ENCODE data around the gene ZNF778. TPM values are rescaled to one million over a fixed set of nuclear protein-coding genes. Genes with fewer than 3 reads are reported as not detected.
A peak's percentile ranks its signal among the peaks of the same experiment; 100 is the strongest.

Gene ZNF778
- total RNA-seq, 1 donor from 2014 or later: 11.4 TPM

- ChIA-PET POLR2A (no interaction called here), CTCF (no interaction called here)
- Mint-ChIP-seq H3K36me3 (ENCODE audit: low read depth) (no peaks in the 10 kb centered on the region), H3K27ac (no peak overlapping the region), H3K4me1 (peaks cover 3% of the 10 kb centered on the region), H3K27me3 (peaks cover 3% of the 10 kb centered on the region), H3K9me3 (no peaks in the 10 kb centered on the region), H3K4me3 (no peak overlapping the region)
- ATAC-seq (ENCODE audit: low read depth): no peak
- DNase-seq: no peak
- intact Hi-C loops (cut with micrococcal nuclease): no loop called here
- TF ChIP-seq, protein P1, sequence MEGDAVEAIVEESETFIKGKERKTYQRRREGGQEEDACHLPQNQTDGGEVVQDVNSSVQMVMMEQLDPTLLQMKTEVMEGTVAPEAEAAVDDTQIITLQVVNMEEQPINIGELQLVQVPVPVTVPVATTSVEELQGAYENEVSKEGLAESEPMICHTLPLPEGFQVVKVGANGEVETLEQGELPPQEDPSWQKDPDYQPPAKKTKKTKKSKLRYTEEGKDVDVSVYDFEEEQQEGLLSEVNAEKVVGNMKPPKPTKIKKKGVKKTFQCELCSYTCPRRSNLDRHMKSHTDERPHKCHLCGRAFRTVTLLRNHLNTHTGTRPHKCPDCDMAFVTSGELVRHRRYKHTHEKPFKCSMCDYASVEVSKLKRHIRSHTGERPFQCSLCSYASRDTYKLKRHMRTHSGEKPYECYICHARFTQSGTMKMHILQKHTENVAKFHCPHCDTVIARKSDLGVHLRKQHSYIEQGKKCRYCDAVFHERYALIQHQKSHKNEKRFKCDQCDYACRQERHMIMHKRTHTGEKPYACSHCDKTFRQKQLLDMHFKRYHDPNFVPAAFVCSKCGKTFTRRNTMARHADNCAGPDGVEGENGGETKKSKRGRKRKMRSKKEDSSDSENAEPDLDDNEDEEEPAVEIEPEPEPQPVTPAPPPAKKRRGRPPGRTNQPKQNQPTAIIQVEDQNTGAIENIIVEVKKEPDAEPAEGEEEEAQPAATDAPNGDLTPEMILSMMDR (IDR thresholded peaks at IDR 0.05): no peak
Observed at GRCh38 chr16:89194340-89195311, 22.9 kb upstream of the ZNF778 start.

DNA sequence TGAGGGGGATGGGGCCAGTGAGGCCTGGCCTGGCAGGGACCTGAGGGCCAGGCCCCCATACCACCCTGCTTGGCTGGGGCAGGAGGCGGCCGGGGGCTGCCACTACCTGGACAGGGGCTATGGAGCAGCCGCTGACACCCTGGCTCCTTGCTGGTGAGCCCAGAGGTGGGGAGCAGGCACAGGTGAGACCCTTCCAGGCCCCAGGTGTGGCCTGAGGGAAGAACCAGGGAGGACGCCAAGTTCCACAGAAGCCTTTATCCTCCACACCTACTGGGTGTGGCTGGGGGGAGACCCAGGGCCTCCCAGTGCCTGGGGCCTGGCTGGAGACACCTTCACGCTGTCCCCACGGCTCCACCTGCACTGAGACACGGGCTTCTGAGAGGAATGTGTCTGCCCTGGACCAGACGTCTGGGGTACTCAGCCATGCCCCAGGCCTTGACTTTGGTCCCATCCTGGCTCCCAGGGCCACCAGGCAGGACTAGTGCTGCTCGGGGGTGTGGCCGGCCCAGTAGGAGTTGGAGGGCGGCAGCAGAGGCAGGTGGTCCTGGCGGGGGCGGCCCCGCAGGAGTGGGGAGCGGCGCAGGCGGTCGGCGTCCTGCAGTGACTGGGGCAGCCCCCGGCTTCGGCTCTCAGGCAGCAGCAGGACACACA is 21.9 kb upstream of the ZNF778 start:
- intact Hi-C loops (cut with micrococcal nuclease): no loop called here
- Mint-ChIP-seq H3K4me3 (no peak overlapping the region), H3K27me3 (peaks cover 10% of the 10 kb centered on the region), H3K4me1 (peaks cover 8% of the 10 kb centered on the region), H3K27ac (no peak overlapping the region), H3K36me3 (ENCODE audit: low read depth) (no peaks in the 10 kb centered on the region), H3K9me3 (no peaks in the 10 kb centered on the region)
- TF ChIP-seq, protein P1 (IDR thresholded peaks at IDR 0.05): no peak
- ATAC-seq (ENCODE audit: low read depth): no peak
- ChIA-PET CTCF (no interaction called here), POLR2A (no interaction called here)
- DNase-seq: peak; percentile 14

DNA sequence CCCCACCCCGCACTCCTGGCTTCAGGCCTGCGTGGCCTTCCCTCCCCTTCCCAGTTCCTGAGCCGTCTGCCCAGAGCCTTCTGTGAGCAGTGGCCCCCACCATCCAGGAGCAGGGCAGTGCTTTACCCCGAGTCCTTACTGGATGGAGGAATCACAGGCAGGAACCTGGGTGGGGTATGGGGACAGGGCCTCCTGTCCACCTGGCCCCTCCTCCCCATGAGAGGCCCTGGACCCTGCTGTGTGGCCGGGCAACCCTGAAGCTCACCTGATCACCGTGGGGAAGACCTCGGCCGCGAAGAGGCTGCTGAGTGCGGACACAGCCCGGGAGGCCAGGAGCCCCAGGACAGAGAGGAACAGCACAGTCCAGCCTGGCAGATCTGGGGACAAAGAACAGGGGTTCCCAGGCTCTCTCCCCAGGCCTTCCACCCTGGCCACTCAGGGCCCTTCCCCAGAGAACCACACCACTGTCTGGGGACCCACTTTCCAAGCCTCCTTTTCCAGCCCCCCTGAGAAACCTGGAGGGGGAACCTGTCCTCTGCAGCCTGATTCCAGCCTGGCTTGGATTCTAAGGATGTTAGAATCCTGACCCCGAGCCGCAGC is 20.4 kb upstream of the ZNF778 start:
- ChIA-PET CTCF (no interaction called here), POLR2A (interaction anchor here (0.6 to 1.0 kb wide), 2 partner anchors 21 to 417 kb away, joined by 4 read pairs; partner anchors contain the start of gene ZNF778)
- Mint-ChIP-seq H3K4me3 (no peak overlapping the region), H3K27me3 (peaks cover 12% of the 10 kb centered on the region), H3K36me3 (ENCODE audit: low read depth) (no peaks in the 10 kb centered on the region), H3K27ac (no peak overlapping the region), H3K9me3 (no peaks in the 10 kb centered on the region), H3K4me1 (peaks cover 7% of the 10 kb centered on the region)
- no peak for DNase-seq
- intact Hi-C loops (cut with micrococcal nuclease): no loop called here
- no peak for ATAC-seq (ENCODE audit: low read depth)
- TF ChIP-seq, protein P1 (IDR thresholded peaks at IDR 0.05): no peak

DNA sequence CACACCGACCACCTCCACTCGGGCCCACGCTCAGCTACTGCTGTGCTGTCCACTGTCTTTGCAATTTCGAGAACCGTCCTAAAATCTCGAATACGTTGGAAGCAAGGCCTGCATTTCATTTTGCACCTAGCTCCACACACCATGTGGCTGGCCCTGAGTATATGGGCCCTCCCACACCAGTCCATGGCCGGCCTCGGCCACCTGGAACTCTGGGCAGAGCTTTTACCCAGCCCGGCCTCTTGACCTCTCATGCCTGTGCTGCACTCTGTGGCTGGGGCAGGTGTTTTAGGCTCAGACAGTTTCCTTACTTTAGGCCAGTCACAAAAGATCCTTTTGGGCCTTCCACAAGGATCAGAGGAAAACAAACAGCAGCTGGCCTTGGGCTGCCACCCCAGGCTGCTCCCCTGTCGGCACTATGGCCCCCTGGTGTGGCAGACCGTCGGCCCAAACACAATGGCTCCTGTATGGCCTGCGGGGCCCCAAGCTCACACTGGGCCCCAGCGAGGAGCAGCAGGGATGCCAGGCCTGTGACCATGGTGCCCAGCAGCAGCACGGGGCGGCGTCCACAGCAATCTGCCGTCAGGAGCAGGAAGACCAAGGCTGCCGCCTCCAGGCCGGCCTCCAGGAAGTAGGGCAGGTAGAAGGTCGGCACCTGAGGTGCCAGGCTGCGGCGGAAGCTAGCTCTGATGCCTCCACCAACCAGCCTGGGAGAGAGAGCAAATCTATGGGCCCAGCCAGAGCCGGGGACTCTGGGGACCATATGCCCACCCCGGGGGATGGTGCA is 19.7 kb upstream of the ZNF778 start:
- H3K9me3 Mint-ChIP-seq: peaks cover 2% of the 10 kb centered on the region
- H3K4me1 Mint-ChIP-seq: peaks cover 11% of the 10 kb centered on the region
- H3K4me3 Mint-ChIP-seq: no peak overlapping the region
- peaks cover 16% of the 10 kb centered on the region for H3K27me3 Mint-ChIP-seq
- intact Hi-C loops (cut with micrococcal nuclease): no loop called here
- POLR2A ChIA-PET: no interaction called here
- ATAC-seq (ENCODE audit: low read depth): no peak
- H3K36me3 Mint-ChIP-seq (ENCODE audit: low read depth): no peaks in the 10 kb centered on the region
- no peak overlapping the region for H3K27ac Mint-ChIP-seq
- CTCF ChIA-PET: no interaction called here
- TF ChIP-seq, protein P1 (IDR thresholded peaks at IDR 0.05): no peak
- DNase-seq: no peak

Data from activated B cell treated with CpG ODN at 0.5 μM for 24 hours (primary cell).